ENCODE data around the gene DMRT2.

Gene DMRT2

GRCh38 chr9:1096155-1096964 is 46.2 kb downstream of the DMRT2 start:
- DNase-seq: no peak

GRCh38 chr9:1098551-1098950 is 48.4 kb downstream of the DMRT2 start:
- DNase-seq: no peak

- no peak for DNase-seq
Measured at GRCh38 chr9:1100201-1100600, 50.0 kb downstream of the DMRT2 start.

GRCh38 chr9:1100945-1101344 is 50.8 kb downstream of the DMRT2 start:
- no peak for DNase-seq

- DNase-seq: no peak
Measured at GRCh38 chr9:1101846-1102641, 51.9 kb downstream of the DMRT2 start.

- DNase-seq: no peak
Measured at GRCh38 chr9:1102642-1102970, 52.4 kb downstream of the DMRT2 start.

Measured in right kidney (tissue), 1 donor.